Stimulated activated CD4-positive, alpha-beta T cell treated with anti-CD3 and anti-CD28 coated beads, Interleukin-12 subunit alpha, Interleukin-12 subunit beta, amount 100 ng/mL, for 24 hours (primary cell): ENCODE results near the gene SLC34A1.

Source experiments
- DNase-seq, 2 experiments: peaks; one replicate each; pipeline ENCODE4 v3.0.0-alpha.2; 2020; ENCODE audit warnings: low read depth in 2 of 2

Gene SLC34A1

DNA sequence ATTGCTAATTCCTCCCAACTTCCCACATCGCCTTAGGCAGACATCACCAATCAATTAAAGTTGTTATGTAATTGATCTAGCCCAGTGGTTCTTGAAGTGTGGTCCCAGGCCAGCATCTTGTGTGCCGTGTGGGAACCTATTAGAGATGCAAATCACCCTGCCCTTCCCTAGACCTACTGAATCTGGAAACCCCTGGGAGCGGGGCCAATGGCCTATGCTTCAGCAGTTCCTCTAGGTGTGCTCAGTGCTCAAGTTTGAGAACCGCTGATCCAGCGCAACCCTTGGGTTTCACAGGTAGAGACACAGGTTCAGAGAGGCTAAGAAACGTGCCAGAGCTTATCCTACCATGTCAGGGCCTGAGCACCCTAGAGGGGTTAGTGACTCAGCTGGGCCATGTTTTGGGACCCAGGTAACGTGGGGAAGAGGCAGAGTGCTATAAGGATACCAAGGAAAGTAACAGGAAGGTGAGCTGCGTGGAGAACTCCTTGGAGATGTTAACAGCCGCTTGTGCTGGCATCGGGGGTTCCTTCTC is 4.4 kb downstream of the SLC34A1 start:
- DNase-seq: no peak

DNA sequence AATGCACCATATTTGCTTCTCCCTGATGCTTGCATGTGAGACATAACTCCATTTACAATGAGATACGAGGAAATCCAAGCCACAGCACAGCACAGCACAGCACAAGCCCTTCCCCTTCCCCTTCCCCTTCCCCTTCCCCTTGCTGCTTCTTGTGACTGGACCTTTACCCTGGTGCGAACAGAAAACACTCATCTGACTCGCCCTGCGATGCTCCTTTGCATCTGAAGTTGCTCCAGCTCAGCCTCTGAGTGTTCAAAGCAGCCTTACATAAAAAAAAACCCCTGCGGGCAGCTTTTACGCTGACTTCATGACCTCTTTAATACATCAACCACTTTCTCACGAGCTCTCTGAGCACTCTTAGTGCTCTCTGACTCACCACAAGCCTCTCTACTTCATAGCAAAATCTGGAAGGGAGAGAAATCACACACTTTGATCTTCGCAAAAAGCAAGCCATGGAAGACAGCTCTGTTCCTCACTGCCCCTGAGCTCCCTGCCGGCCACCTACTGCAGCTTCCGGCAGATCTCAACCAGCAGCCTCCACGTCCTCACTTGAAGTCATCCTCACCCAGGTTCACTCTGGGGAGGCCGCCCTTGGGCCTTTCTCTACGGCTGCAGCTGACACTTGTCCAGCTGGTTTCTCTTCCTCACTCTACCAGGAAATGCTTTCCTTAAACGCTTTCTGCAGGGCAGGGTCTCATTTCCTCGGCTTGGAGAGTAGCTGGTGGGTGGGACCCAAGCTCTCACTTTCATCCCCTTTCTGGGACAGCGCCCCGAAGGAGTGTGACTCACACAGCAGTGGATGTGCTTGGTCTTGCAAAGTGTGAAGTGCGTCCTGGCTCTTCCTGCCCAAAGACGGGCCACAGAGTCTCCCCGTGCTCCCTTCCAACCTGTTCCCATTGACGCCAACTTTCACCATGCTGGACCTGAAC is 5.3 kb downstream of the SLC34A1 start:
- DNase-seq: peak in 1 of 2 experiments; percentile 32

DNA sequence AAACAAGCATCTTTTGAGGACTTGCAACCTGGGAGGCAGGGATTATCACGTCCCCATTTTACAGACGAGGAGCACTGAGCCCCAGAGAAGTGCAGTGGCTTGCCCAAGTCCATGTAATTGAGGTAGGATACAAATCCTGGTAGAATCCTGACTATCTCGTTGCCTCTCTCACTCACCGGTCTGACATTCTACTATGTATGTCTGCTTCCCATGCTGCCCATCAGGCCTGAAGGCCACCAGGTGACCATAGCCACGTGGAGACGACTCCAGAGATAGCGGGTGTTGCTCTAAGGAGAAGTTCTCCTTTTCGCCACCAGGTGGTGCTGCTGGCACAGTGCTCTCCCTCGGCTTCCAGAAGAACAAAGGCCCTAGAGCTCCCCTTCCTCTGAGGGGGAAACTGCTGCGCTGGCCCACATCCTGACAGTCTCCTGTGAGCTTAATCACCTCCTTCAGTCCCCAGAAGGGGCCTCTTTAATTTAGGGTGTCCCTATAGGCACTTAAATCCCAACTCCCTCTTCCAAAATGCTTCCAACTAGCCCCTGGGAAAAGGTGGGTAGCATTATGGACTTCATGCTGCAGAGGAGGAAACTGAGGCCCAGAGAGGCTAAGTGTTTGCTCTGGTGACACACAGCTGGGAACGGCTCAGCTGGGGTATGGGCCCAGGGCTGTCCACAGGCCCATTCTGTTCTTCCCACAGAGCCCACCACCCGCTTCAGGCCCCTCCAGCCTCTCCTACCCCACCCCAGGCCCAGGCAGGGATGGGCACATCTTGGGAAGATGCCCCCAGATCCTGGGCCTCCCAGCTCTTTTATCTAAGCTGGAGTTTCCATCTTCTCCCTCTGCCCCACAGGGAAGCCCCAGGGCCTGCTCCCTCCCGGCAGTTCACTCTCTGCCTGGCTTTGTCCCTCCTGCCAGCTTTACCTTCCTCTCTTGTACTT is 6.4 kb downstream of the SLC34A1 start:
- peak; percentile 75 to 88 for DNase-seq

DNA sequence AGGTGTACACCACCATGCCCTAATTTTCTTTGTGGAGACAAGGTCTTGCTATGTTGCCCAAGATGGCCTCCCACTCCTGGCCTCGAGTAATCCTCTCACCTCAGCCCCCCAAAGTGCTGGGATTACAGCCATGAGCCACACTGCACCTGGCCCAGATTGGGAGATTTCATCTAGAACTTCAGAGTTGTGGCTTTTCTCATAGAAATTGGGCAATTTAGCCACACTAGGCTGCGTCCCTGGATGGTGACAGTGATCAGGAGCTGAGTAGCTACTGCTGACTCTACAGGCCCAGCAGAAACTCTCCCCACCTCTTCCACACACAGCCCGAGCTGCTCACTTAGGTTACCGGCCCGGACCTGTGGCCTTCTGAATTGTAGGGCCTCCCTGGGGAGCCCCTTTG is 8.5 kb downstream of the SLC34A1 start:
- no peak for DNase-seq

DNA sequence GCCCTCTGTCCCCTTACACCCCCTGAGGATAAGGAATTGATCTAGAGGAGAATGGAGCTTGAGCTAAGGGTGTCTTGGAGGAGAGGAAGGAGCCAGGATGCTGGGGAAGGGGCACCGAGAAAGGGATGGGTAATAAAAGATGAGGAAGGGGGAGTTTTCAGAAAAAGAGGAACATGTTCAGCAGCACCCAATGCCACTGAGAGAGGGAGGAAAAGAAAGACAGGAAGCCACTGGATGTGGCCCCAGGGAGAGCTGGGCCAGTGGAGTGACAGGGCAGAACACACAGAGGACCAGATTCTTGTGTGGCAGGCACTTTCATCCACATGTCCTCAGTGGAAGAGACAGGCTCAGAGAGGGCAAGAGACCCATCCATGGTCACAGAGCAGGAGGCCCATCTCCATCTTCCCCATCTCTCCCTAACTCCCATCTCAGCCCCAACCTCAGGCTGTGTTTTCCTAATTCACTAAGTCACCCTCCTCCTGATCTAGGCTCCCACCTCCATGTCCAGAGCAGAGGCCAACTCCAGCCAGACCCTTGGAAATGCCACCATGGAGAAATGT is 9.1 kb downstream of the SLC34A1 start:
- no peak for DNase-seq

DNA sequence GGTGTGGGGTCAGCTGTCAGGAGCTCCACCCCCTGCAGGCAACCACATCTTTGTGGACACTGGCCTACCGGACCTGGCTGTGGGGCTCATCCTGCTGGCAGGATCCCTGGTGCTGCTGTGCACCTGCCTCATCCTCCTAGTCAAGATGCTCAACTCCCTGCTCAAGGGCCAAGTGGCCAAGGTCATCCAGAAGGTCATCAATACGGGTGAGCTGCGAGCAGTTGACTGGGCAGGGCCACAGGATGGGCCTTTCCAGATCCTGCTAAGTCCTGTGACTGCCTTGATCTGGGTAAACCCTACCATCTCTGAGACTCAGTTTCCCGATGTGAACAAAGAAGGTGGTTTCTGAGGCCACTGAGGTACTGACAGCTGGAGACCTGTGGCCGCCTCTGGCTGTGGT is 9.8 kb downstream of the SLC34A1 start:
- no peak for DNase-seq

DNA sequence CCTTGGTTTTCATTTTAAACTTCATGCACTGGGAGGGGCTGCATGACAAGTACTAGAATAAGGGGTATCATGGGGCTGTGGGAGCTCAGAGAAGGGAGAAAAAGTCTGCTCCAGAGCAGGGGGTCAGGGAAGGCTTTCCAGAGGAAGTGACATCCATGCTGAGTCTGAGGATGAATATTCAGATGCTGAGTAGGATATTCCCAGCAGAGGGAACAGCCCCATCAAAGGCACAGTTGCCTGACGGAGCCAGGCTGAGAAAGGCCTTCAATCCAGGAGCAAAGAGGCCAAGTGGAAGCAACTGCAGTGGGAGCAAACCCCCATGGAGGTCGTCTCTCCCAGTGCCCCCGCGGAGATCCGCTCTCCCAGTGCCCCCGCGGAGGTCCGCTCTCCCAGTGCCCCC is 11.8 kb downstream of the SLC34A1 start:
- DNase-seq: no peak

DNA sequence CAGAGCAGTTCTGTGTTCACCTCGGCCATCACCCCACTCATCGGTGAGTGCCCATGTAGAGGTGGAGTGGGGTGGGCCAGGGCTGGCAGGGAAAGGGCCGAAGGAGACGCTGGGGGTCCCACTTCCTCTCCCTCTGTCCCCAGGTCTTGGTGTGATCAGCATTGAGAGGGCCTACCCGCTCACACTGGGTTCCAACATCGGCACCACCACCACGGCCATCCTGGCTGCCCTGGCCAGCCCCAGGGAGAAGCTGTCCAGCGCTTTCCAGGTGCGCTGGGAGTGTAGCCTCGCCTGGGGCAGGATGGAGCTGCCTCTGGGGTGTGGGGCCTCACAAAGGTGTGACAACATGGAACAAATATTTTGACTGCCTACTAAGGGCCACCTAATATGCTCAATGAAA is 12.6 kb downstream of the SLC34A1 start:
- DNase-seq: no peak

DNA sequence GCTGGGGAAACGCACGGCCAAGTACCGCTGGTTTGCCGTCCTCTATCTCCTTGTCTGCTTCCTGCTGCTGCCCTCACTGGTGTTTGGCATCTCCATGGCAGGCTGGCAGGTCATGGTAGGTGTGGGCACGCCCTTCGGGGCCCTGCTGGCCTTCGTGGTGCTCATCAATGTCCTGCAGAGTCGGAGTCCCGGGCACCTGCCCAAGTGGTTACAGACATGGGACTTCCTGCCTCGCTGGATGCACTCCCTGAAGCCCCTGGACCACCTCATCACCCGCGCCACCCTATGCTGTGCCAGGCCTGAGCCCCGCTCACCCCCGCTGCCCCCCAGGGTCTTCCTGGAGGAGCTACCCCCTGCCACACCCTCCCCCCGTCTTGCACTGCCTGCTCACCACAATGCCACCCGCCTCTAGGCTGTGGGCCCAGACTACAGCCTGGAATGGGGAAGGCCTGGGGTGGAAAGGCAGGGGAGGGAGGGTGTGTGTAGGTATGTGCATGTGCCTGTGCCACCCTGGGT is 13.7 kb downstream of the SLC34A1 start:
- no peak for DNase-seq

DNA sequence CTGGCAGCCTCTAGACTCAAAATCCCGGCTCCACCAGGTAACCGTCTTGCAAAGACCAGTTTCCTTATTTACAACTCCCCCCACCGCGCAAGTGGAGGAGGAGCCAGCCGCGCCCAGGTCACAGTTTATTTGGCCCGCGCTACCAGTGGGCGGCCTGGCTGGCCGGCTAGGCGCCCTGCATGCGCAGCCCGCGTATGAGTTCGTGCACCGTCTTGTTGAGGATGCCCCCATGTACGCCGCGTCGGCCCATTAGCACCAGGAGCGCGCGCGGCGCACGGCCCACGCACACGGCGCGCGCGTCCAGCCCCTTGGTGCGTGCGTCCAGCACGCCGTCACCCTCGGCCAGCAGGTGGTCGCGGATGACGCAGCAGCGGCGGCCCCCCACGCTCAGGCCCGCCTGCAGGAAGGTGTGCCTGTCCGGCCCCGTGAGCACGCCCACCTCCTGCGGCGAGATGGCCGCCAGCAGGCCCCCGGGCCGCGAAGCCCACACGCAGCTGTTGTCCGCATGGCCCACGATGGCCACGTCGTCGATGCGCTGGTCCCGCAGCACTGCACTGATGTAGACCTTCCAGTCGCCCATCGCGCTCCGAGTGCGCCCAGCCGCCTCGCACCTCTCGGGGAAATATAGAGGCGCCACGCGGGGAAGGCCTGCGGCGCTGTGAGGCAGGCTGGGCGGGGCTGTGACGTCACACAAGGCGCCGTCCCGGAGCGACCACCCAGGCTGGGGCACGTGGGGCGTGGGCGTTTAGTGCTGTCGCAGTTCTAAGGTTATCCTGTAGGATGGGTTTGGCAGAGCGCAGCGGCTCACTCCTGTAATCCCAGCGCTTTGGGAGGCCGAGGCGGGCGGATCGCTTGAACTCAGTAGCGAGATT is 16.0 kb downstream of the SLC34A1 start, which contains the start of gene PFN3:
Gene PFN3 (minus strand): TSS at position 665 of the 872 bp plus-strand sequence. CDS start 85 bp downstream, at position 580.
- no peak for DNase-seq

DNA sequence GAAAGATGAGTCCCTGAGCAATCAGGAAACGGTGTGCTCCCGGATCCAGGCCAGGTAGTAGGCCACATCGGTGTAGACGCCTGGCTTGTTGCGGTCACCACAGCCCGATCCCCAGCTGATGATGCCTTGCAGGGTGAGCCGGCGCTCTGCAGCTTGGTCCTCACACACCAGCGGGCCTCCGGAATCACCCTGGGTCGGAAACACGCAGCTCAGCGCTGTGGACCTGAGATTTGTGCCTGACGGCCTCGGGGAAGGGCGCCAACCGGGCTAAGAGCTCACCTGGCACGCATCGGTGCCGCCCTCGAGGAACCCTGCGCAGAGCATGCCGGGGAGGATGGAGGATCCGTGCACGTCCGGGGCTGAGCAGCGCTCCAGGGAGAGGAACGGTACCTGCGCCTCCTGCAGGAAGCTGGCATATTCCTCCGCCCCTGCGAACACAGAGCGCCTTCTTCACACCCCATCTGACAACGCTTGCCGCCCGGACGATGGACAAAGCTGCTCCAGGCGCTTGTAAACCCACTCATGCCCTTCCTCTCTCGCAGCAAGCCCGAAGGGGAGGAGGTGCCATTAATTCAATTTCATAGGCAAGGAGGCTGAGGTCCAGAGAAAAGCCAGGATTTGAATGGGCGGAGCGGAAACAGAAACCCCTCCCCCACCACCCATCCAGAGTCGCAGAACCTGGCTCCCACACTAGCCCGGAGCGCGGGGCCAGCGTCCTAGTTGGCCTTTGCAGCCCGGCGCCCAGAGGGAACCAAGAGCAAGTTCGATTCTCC is 18.2 kb downstream of the SLC34A1 start:
- peak in 1 of 2 experiments; percentile 72 for DNase-seq

DNA sequence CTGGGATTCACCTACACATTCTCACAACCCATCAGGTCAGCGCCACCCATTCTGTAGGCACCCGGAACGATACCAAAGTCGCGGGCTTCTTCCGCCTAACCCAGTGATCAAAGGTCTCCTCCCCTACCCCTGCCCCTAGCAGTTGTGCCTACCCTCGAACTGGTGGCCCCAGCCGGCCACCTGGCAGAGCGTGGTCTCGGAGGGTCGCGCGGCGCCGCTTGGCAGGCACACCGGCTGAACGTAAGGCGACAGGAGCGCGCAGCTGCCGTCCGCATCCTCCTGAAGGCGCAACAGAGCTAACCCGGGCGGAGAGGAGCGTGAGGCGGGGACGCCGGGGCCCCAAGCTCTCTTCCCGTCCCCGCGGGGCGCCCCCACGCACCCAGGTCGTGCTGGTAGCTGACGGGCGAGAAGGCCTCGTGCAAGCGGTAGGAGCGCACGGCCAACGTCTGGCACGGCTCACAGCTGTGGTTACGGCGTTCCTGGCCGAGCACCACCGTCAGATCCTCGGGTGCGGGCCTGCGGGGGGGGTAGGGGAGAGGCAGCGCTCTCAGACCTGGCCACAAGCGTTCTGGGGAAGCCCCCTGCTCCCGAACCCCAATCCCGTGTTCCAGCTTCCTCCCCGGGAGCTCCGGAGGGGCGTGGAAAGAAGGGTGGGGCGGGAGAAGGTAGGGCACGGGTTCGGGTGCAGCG is 19.0 kb downstream of the SLC34A1 start:
- no peak for DNase-seq

DNA sequence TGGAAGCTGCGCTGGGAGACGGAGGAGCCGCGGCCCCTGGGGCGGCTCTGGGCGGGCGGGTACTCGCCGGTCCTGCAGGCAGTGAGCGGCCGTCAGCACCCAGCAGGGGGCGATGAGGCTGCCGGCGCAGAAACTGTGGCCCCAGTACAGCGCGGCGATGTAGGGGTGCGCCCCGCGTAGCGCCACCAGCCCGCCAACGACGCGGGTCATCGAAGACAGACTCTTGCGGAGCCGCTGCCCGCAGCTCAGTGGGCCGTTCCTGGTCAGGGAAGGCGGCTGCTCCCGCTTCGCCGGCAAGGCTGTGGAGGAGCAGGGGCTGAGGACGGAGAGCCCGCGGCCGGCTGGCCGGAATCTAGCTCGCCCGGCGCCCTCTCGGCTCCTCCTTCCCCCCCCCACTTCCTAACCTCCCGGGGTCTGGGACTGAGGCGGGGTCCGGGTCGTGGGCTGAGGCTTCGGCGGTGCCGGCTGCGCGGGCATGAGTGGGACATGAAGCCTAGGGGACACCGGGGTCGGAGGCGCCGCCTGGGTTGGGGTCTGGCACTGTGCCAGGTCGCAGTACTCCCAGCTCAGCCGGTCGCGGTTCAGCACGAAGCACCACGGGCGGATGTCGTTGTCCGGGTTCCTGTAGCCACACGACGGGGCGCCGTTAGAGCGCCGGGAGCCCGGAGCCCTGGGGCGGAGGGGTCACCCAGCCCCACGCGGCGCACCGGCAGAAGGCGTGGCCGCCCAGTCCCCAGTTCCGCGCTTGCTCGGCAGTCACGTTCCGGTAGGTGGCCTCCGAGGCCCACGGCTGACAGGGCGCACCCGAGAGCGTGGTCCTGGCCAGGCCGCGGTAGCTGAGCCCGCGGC is 19.8 kb downstream of the SLC34A1 start:
- DNase-seq: peak; percentile 61 to 79

DNA sequence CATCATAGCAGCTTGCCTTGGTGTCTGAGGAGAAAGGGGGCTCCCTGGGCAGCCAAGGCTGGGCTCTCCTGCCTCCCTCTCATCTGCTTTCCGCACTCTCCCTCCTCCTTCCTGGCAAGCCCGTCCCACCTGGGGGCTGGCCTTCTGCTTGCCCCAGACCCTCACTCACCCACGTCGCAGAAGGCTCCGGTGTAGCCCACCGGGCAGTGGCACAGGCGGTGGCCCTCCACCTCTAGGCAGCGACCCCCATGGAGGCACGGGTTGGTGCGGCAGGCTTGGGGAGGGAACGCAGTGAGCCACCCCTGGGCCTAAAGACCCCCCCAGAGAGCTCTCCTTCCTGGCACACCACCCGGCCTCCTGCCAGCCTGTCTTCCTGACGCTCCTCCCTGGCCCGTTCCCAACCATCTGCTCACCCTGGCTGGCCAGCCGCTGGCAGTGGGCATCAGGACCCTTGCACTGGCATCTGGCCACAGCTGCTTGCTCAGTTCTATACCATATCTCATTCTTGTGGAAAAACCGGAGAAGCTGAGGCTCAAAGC is 20.5 kb downstream of the SLC34A1 start:
- DNase-seq: no peak

DNA sequence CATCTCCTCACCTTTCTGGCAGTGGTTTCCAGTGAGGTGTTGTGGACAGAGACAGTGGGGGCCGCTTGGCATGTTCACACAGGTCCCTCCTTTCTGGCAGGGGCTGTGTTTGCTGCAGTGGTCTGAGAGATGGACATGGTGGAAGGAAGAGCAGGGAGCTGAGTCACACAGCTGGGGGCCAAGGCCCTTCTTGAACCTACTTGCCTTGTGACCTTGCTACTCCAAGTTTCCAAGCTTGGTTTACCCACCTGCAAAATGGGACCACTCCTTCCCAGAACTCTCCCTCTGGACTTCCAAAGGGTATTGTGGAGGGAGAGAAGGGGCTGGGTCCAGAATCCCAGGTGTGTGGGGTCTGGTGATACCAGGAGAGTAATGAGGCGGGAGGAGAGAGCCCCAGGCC is 21.1 kb downstream of the SLC34A1 start:
- DNase-seq: no peak

DNA sequence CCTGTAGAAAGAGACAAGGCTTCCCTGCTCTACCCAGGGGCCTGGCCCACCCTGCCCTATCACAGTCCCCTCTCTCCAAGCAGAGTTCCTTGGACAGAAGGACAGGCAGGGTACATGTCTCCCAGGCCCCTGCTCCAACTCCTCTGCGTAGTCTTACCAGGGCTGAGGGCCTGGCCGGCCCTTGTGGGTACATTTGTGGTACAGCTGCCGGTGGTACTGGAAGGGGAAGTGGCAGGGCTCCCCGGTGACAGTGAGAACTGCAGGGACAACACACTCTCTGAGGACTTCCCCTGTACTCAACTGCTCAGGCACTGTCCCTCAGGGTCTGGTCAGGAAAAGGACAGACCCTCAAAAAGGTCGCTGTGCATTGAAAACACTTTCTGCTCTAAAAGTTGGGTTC is 21.6 kb downstream of the SLC34A1 start:
- no peak for DNase-seq

DNA sequence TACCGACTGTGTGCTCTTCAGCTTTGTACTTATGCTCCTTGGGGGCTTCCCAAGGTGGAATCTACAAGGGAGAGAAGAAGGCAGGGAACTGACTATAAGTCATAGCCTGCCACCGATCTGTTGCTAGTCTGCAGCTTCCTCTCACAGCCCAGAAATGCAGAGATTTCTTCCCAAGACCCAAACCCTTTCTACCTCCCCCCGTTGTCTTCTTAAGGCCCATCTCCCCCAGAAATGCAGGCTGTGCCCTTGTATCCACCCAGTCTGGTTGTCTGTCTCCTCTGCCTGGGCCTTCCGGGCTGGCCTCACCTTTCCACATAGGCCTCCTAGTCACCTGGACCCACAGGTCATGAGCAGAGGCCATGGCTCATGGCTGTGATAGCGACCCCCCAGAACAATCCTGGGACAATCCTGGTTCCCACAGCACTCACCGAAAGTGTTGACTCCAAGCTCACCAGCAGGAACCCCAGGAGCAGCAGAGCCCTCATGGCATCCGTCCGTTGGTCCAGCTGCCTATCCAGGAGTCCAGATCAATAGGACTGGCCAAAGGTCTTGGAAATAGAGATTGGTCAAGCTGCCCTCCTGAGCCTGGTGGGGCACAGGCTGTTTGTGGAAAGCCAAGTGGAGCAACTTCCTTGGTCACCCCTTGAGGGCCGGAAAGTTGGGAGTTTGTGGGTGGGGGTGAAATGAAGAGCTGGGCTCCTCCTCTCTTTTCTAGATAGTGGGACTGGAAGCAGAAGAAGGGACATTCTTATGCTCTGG is 25.0 kb downstream of the SLC34A1 start, which contains the start of gene F12:
Gene F12 (minus strand): TSS at position 522 of the 759 bp plus-strand sequence. CDS start 37 bp downstream, at position 485.
- no peak for DNase-seq
